ENCODE data around the gene CCNYL1.

- no peak for TF ChIP-seq CTCF (IDR thresholded peaks at IDR 0.05)
- TF ChIP-seq POLR2A (IDR thresholded peaks at IDR 0.05) = no peak
Measured at GRCh38 chr2:207775473-207775872, 64.0 kb downstream of the CCNYL1 start.

Measured in transverse colon (tissue), 3 donors.